Measurements from ENCODE around the gene ATP4A. TPM values are rescaled to one million over a fixed set of nuclear protein-coding genes. Genes with fewer than 3 reads are reported as not detected.

Gene ATP4A
- total RNA-seq: not detected in 2 replicates

GRCh38 chr19:35563207-35563829, at the start of gene ATP4A:
TSS of gene ATP4A (minus strand) at chr19:35563658. CDS start at chr19:35563629, 29 bp downstream.

GRCh38 chr19:35612559-35613321, 49.3 kb upstream of the ATP4A start, which contains the start of gene HAUS5:
TSS of gene HAUS5 (plus strand) at chr19:35612735. CDS start at chr19:35612795, 60 bp downstream.

GRCh38 chr19:35585848-35586247, 22.4 kb upstream of the ATP4A start, which contains the start of gene PMIS2:
TSS of gene PMIS2 (plus strand) at chr19:35586173. CDS start at chr19:35586260, 87 bp downstream.

DNA sequence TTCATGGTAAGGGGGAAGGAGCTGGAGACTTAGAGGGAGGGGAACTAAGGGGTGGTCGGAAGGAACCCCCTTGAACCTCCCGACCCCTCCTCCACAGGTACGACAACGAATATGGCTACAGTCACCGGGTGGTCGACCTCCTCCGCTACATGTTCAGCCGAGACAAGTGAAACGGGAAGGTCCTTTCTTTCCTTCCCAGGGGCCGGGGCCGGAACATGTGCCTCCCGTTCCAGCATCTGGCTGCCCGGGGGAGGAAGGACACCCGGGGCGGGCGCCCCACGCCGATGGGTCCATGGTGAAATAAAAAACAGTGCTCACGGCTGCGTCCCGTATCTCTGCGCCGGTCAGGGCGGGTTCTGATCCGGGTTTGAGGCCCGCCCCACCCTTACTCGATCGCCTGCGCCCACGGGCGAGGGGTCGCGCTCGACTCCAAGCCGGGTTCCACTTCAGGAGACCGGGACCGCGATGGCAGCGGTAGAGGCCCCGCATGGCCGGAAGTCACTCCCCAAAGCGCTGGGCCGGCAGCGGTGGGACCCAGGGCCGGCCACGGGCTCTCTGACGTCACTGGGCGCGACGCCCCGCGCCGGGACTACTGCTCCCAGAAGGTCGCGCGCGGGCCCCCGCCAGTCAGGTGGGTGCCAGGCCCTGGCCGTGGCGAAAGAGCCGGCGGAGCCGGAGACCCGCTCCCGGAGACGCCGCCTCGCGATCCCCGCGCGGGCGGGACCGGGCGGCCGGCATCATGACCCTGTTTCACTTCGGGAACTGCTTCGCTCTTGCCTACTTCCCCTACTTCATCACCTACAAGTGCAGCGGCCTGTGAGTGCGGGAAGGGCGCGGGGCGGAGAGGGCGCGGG, 18.2 kb downstream of the ATP4A start, which contains the start of gene TMEM147:
TMEM147 (plus strand) TSS at position 626 of the 854 bp plus-strand sequence; CDS start at position 740, 114 bp downstream.

GRCh38 chr19:35533201-35533821, 30.1 kb downstream of the ATP4A start, which contains the start of gene GAPDHS:
TSS of gene GAPDHS (plus strand) at chr19:35533456. CDS start at chr19:35533528, 72 bp downstream.

DNA sequence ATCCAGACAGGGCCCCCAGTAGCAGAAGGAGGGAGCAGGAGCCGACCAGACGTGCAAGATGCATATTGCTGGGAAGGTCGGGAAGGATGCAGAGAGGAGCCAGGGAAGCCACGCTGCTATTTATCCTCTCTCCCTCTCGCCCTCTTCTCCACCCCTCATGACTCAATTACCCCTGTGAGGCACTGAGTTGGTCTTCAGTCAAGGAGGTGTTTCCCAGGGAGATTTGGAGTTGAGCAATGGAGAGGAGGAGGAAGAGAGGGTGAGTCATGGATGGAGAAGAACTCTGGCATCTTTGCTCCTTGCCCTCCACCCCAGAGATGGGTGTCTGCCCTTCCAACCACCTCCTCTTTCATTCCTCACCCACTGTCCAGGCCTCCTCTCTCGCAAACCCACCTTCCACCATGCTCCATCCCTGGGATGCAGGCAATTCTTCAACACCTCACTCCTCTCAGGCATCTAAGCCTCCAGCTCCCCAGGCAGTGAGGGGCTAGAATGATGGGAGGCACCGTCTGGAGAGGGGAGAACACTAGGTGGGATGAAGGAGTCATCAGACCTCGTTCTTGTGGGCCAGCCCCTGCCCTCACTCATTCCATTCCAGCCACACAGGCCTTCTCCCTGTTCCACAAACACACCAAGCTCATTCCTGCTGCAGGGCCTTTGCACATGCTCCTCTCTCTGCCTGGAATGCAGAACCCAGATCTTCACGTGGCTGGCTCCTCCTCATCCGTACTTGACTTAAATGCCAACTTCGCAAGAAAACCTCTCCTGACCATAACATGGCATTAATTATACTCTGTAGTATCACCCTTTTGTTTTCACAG, 35.0 kb downstream of the ATP4A start, which contains the start of gene SBSN:
SBSN (minus strand) TSS at position 94 of the 821 bp plus-strand sequence; CDS start at position 64, 30 bp downstream.

DNA sequence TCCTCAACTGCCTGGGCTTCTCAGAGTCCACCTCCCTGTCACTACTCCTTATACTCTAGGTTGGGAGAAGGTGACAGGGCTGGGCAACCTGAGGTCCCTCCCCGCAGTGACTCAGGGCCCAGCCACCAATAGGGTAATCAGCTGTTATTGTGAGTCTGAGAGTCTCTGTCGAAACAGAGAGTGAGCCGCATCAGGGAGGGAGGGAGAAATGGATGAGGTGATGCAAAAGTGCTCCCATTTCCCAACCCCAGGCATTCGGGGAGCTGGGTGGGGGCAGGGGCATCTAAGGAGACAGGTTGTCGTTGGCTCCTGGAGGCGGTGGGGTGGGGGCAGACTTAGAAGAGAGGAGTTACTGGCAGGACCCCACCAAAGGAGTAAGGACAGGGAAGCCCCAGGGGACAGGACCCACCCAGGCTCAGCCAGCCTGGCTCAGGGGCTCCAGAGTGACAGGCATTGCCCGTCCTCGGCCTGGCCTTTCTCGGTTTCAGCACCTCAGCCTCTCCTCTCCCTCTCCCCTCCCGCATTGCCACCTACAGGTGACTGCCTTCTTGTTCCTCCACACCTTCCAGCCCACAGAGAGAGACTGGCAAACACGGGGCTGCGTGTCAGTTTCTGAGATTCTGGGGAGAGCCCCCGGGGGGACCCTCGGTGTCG, 49.7 kb downstream of the ATP4A start, which contains the start of gene DMKN:
DMKN (minus strand) TSS at position 22 of the 654 bp plus-strand sequence. CDS start 174 bp downstream, outside the sequence.

Other genes with a start within 250 kb of the ATP4A start
- 0.34 TPM in 1 of 2 replicates, not detected in the other for gene CD22, start 234.5 kb downstream of the ATP4A start, total RNA-seq
- not detected in 2 replicates for gene FFAR1, start 215.8 kb downstream of the ATP4A start, total RNA-seq
- not detected in 2 replicates for gene FFAR3, start 205.2 kb downstream of the ATP4A start, total RNA-seq
- gene GPR42, start 192.6 kb downstream of the ATP4A start, total RNA-seq: not detected in 2 replicates
- gene FFAR2, start 115.4 kb downstream of the ATP4A start, total RNA-seq: not detected in 2 replicates
- gene KRTDAP, start 73.2 kb downstream of the ATP4A start, total RNA-seq: 0.28 and 13.7 TPM in 2 replicates
- gene DMKN, start 50.0 kb downstream of the ATP4A start, total RNA-seq: 78.4 and 142 TPM in 2 replicates
- 16.5 and 67.3 TPM in 2 replicates for gene SBSN, start 35.3 kb downstream of the ATP4A start, total RNA-seq
- not detected in 2 replicates for gene GAPDHS, start 30.2 kb downstream of the ATP4A start, total RNA-seq
- 99.0 and 109 TPM in 2 replicates for gene TMEM147, start 18.0 kb downstream of the ATP4A start, total RNA-seq
- not detected in 2 replicates for gene PMIS2, start 22.5 kb upstream of the ATP4A start, total RNA-seq
- gene HAUS5, start 49.1 kb upstream of the ATP4A start, total RNA-seq: 3.1 and 4.6 TPM in 2 replicates
- 33.2 and 37.9 TPM in 2 replicates for gene RBM42, start 65.4 kb upstream of the ATP4A start, total RNA-seq
- 0.34 TPM in 1 of 2 replicates, not detected in the other for gene ETV2, start 78.1 kb upstream of the ATP4A start, total RNA-seq
- gene COX6B1, start 84.7 kb upstream of the ATP4A start, total RNA-seq: 88.5 and 102 TPM in 2 replicates
- not detected in 2 replicates for gene UPK1A, start 102.9 kb upstream of the ATP4A start, total RNA-seq
- not detected in 2 replicates for gene ZBTB32, start 140.9 kb upstream of the ATP4A start, total RNA-seq
- gene KMT2B, start 154.3 kb upstream of the ATP4A start, total RNA-seq: 4.1 and 21.1 TPM in 2 replicates
- under 0.01 and 0.43 TPM in 2 replicates for gene IGFLR1, start 178.8 kb upstream of the ATP4A start, total RNA-seq
- 9.1 and 12.6 TPM in 2 replicates for gene U2AF1L4, start 181.8 kb upstream of the ATP4A start, total RNA-seq
- gene PSENEN, start 182.0 kb upstream of the ATP4A start, total RNA-seq: 14.9 and 15.7 TPM in 2 replicates
- 5.8 and 7.3 TPM in 2 replicates for gene LIN37, start 184.9 kb upstream of the ATP4A start, total RNA-seq
- gene HSPB6, start 193.4 kb upstream of the ATP4A start, total RNA-seq: under 0.01 and 0.28 TPM in 2 replicates
- gene PROSER3, start 194.5 kb upstream of the ATP4A start, total RNA-seq: 2.1 and 5.7 TPM in 2 replicates
- gene ARHGAP33, start 211.9 kb upstream of the ATP4A start, total RNA-seq: 0.57 TPM in 1 of 2 replicates, not detected in the other
- gene PRODH2, start 249.2 kb upstream of the ATP4A start, total RNA-seq: not detected in 2 replicates